Hepatocyte (in vitro differentiated cells): Measurements from ENCODE around the gene PHACTR2. TPM values are rescaled to one million over a fixed set of nuclear protein-coding genes. Genes with fewer than 3 reads are reported as not detected.

Experiments used
- DNase-seq: peaks from one replicate; pipeline ENCODE4 v3.0.0-alpha.2; 2016; ENCODE audit warnings: low spot score
- H2AFZ ChIP-seq: fragments of 200-600 bp; sonication (generic); 2 replicates; pipeline ENCODE4 v1.6.0; 2016; ENCODE audit warnings: antibody characterized with exemption, mild to moderate bottlenecking
- H3K27ac ChIP-seq: fragments of 200-600 bp; sonication (generic); 2 replicates; pipeline ENCODE4 v1.5.1; 2016; ENCODE audit warnings: mild to moderate bottlenecking
- H3K27me3 ChIP-seq: fragments of 200-600 bp; sonication (generic); 2 replicates; pipeline ENCODE4 v1.6.1; 2016
- H3K36me3 ChIP-seq: fragments of 200-600 bp; sonication (generic); replicated peaks from 2 replicates; pipeline ENCODE4 v1.5.1; 2016; ENCODE audit warnings: low read depth; ENCODE audit not compliant: insufficient read depth
- H3K4me1 ChIP-seq: fragments of 200-600 bp; sonication (generic); 2 replicates; pipeline ENCODE4 v1.5.1; 2016; ENCODE audit warnings: mild to moderate bottlenecking, moderate library complexity; ENCODE audit not compliant: insufficient read depth
- H3K4me2 ChIP-seq: fragments of 200-600 bp; sonication (generic); 2 replicates; pipeline ENCODE4 v1.6.0; 2016
- H3K4me3 ChIP-seq: fragments of 200-600 bp; sonication (generic); 2 replicates; pipeline ENCODE4 v1.5.1; 2016; ENCODE audit warnings: mild to moderate bottlenecking
- H3K79me2 ChIP-seq: fragments of 200-600 bp; sonication (generic); 2 replicates; pipeline ENCODE4 v1.6.0; 2017; ENCODE audit warnings: mild to moderate bottlenecking
- H3K9me2 ChIP-seq: fragments of 200-600 bp; sonication (generic); replicated peaks from 2 replicates; pipeline ENCODE4 v1.6.0; 2017; ENCODE audit warnings: mild to moderate bottlenecking; ENCODE audit not compliant: insufficient read depth
- H3K9me3 ChIP-seq: fragments of 200-600 bp; sonication (generic); 2 replicates; pipeline ENCODE4 v1.5.1; 2016; ENCODE audit warnings: low read depth, mild to moderate bottlenecking
- H4K20me1 ChIP-seq: fragments of 200-600 bp; sonication (generic); 2 replicates; pipeline ENCODE4 v1.6.0; 2016; ENCODE audit warnings: mild to moderate bottlenecking; ENCODE audit not compliant: insufficient read depth, poor library complexity, severe bottlenecking
- CTCF ChIP-seq: fragments of 200-600 bp; sonication (generic); IDR thresholded peaks from 2 replicates; pipeline ENCODE4 v1.5.1; 2016; ENCODE audit warnings: antibody characterized with exemption, mild to moderate bottlenecking; ENCODE audit not compliant: poor library complexity
- EZH2 ChIP-seq: fragments of 200-600 bp; sonication (generic); IDR thresholded peaks from 2 replicates; pipeline ENCODE4 v1.6.1; 2016; ENCODE audit warnings: antibody characterized with exemption, mild to moderate bottlenecking, borderline replicate concordance
- EZH2phosphoT487 ChIP-seq: fragments of 200-600 bp; sonication (generic); IDR thresholded peaks from one replicate; pipeline ENCODE4 v1.6.1; 2018; ENCODE audit warnings: antibody characterized with exemption, mild to moderate bottlenecking, low read depth, moderate library complexity; ENCODE audit not compliant: unreplicated experiment, severe bottlenecking
- WGBS: methylation state at CpG from one replicate; pipeline ENCODE4 v1.1.6; 2016; ENCODE audit warnings: low lambda C conversion rate; ENCODE audit errors: missing lambda C conversion rate; 5-methylcytosine and 5-hydroxymethylcytosine counted together
- polyA plus RNA-seq: library from polyadenylated mRNA; unstranded; fragments of >200 nt; fragmentation: Nextera tagmentation; extraction: Ambion mirVana; gene quantifications from 2 replicates; pipeline ENCODE4 v1.2.1, GENCODE V29; 2016
- total RNA-seq: library from RNA; depleted of rRNA; stranded (reverse); fragments of >200 nt; gene quantifications from 2 replicates; pipeline ENCODE4 v1.2.3, GENCODE V29; 2014

PHACTR2 gene
- total and polyA plus RNA-seq, 2 experiments from 2014 or later = 86.6 to 111 TPM

- Histone ChIP-seq H4K20me1 (no peaks in the 10 kb centered on the region), H3K9me3 (no peaks in the 10 kb centered on the region), H3K27ac (peak overlapping the region; percentile 14), H2AFZ (no peak overlapping the region), H3K27me3 (no peaks in the 10 kb centered on the region), H3K4me2 (no peak overlapping the region), H3K4me1 (peaks cover 18% of the 10 kb centered on the region), H3K4me3 (no peak overlapping the region), H3K36me3 (no peaks in the 10 kb centered on the region), H3K79me2 (peaks cover 5% of the 10 kb centered on the region), H3K9me2 (no peaks in the 10 kb centered on the region)
- WGBS = 81% methylated on average over 5 of the region's 5 CpGs
- no peak for TF ChIP-seq CTCF
- no peak for TF ChIP-seq EZH2phosphoT487
- TF ChIP-seq EZH2 = no peak
- DNase-seq = no peak
These were observed 79.6 kb downstream of the PHACTR2 start for GRCh38 chr6:143757346-143757832.

GRCh38 chr6:143758551-143758950, 80.8 kb downstream of the PHACTR2 start:
- no peaks in the 10 kb centered on the region for H3K79me2 ChIP-seq
- no peaks in the 10 kb centered on the region for H3K9me2 ChIP-seq
- H4K20me1 ChIP-seq = no peaks in the 10 kb centered on the region
- H3K4me3 ChIP-seq = no peak overlapping the region
- no peak overlapping the region for H2AFZ ChIP-seq
- TF ChIP-seq EZH2phosphoT487 (no peak), CTCF (no peak), EZH2 (no peak)
- peaks cover 11% of the 10 kb centered on the region for H3K4me1 ChIP-seq
- no peaks in the 10 kb centered on the region for H3K36me3 ChIP-seq
- H3K27ac ChIP-seq = peak overlapping the region; percentile 26
- no peaks in the 10 kb centered on the region for H3K9me3 ChIP-seq
- no peak for DNase-seq
- no peak overlapping the region for H3K4me2 ChIP-seq
- no peaks in the 10 kb centered on the region for H3K27me3 ChIP-seq

GRCh38 chr6:143759666-143760065, 81.9 kb downstream of the PHACTR2 start:
- Histone ChIP-seq H4K20me1 (no peaks in the 10 kb centered on the region), H3K27ac (no peak overlapping the region), H2AFZ (no peak overlapping the region), H3K9me2 (no peaks in the 10 kb centered on the region), H3K9me3 (no peaks in the 10 kb centered on the region), H3K4me2 (no peak overlapping the region), H3K27me3 (no peaks in the 10 kb centered on the region), H3K79me2 (no peaks in the 10 kb centered on the region), H3K4me1 (peaks cover 3% of the 10 kb centered on the region), H3K36me3 (no peaks in the 10 kb centered on the region), H3K4me3 (no peak overlapping the region)
- TF ChIP-seq CTCF (no peak), EZH2 (no peak), EZH2phosphoT487 (no peak)
- no peak for DNase-seq
- WGBS = 87% methylated on average over 3 of the region's 3 CpGs

GRCh38 chr6:143761074-143761473, 83.3 kb downstream of the PHACTR2 start:
- no peaks in the 10 kb centered on the region for H4K20me1 ChIP-seq
- H3K36me3 ChIP-seq = no peaks in the 10 kb centered on the region
- H3K4me1 ChIP-seq = no peaks in the 10 kb centered on the region
- no peaks in the 10 kb centered on the region for H3K9me2 ChIP-seq
- no peak for TF ChIP-seq CTCF
- TF ChIP-seq EZH2 = no peak
- no peak for TF ChIP-seq EZH2phosphoT487
- H3K79me2 ChIP-seq = no peaks in the 10 kb centered on the region
- no peak overlapping the region for H2AFZ ChIP-seq
- no peaks in the 10 kb centered on the region for H3K27me3 ChIP-seq
- no peak overlapping the region for H3K4me3 ChIP-seq
- no peak overlapping the region for H3K27ac ChIP-seq
- H3K9me3 ChIP-seq = no peaks in the 10 kb centered on the region
- DNase-seq = no peak
- no peak overlapping the region for H3K4me2 ChIP-seq
